Measurements from ENCODE around the gene MED6. TPM values are rescaled to one million over a fixed set of nuclear protein-coding genes. Genes with fewer than 3 reads are reported as not detected.

MED6 gene
- total and polyA plus RNA-seq, 9 of the 15 experiments (the other 6 are each of a cell fraction or from before 2014, with no cell fraction given) = 16.9 to 52.0 (median 30.4) TPM

DNA sequence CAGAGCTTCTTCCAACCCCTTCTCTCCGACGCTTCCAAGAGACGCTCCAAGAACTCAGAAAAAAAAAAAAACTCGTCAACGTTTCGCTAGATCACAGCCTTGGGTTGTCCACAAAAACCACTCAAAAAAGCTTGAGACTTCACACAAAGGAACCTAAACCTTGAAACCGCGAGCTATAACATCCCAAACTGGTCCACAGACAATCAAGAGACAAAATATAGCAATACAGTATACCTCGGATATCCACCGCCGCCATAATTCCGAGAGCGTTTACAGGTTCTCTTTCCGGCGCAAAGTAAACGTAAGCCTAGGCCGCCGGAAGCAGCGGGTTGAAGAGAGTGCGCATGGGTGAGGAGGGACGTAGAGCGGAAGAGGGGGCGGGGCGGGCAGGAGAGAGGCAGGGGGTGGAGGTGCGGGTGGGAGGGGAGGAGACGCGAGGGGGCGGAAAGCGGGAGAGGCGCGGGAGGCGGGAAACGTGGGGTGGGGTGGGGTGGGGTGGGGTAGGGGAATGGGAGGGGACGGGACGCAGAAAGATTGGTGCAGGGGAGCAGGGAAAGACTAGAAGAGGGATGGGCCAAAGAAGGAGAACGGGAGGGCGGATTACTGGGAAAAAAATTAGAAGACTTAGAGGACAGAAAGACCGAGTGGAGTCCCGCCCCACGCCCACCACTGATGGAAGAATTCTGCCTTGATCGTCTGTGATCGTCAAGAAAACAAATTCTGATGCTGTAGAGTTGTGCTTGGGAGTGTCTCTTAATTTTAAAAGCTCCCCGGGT, at the start of gene MED6 (continued):
- TF ChIP-seq FOXP1 (CRISPR knock-in tag; IDR thresholded peaks at IDR 0.05) = no peak
- TF ChIP-seq, protein P1, sequence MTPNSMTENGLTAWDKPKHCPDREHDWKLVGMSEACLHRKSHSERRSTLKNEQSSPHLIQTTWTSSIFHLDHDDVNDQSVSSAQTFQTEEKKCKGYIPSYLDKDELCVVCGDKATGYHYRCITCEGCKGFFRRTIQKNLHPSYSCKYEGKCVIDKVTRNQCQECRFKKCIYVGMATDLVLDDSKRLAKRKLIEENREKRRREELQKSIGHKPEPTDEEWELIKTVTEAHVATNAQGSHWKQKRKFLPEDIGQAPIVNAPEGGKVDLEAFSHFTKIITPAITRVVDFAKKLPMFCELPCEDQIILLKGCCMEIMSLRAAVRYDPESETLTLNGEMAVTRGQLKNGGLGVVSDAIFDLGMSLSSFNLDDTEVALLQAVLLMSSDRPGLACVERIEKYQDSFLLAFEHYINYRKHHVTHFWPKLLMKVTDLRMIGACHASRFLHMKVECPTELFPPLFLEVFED (CRISPR knock-in tag; conservative IDR thresholded peaks at IDR 0.05) = no peak
- TF ChIP-seq, protein P2, sequence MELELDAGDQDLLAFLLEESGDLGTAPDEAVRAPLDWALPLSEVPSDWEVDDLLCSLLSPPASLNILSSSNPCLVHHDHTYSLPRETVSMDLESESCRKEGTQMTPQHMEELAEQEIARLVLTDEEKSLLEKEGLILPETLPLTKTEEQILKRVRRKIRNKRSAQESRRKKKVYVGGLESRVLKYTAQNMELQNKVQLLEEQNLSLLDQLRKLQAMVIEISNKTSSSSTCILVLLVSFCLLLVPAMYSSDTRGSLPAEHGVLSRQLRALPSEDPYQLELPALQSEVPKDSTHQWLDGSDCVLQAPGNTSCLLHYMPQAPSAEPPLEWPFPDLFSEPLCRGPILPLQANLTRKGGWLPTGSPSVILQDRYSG (tag; conservative IDR thresholded peaks at IDR 0.05; ENCODE audit: low read depth) = no peak
- TF ChIP-seq, protein P3, sequence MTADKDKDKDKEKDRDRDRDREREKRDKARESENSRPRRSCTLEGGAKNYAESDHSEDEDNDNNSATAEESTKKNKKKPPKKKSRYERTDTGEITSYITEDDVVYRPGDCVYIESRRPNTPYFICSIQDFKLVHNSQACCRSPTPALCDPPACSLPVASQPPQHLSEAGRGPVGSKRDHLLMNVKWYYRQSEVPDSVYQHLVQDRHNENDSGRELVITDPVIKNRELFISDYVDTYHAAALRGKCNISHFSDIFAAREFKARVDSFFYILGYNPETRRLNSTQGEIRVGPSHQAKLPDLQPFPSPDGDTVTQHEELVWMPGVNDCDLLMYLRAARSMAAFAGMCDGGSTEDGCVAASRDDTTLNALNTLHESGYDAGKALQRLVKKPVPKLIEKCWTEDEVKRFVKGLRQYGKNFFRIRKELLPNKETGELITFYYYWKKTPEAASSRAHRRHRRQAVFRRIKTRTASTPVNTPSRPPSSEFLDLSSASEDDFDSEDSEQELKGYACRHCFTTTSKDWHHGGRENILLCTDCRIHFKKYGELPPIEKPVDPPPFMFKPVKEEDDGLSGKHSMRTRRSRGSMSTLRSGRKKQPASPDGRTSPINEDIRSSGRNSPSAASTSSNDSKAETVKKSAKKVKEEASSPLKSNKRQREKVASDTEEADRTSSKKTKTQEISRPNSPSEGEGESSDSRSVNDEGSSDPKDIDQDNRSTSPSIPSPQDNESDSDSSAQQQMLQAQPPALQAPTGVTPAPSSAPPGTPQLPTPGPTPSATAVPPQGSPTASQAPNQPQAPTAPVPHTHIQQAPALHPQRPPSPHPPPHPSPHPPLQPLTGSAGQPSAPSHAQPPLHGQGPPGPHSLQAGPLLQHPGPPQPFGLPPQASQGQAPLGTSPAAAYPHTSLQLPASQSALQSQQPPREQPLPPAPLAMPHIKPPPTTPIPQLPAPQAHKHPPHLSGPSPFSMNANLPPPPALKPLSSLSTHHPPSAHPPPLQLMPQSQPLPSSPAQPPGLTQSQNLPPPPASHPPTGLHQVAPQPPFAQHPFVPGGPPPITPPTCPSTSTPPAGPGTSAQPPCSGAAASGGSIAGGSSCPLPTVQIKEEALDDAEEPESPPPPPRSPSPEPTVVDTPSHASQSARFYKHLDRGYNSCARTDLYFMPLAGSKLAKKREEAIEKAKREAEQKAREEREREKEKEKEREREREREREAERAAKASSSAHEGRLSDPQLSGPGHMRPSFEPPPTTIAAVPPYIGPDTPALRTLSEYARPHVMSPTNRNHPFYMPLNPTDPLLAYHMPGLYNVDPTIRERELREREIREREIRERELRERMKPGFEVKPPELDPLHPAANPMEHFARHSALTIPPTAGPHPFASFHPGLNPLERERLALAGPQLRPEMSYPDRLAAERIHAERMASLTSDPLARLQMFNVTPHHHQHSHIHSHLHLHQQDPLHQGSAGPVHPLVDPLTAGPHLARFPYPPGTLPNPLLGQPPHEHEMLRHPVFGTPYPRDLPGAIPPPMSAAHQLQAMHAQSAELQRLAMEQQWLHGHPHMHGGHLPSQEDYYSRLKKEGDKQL (CRISPR knock-in tag; IDR thresholded peaks at IDR 0.05; ENCODE audit: borderline replicate concordance) = no peak
- TF ChIP-seq TAF15 (IDR thresholded peaks at IDR 0.05; ENCODE audit: low read depth, low read length) = no peak
- TF ChIP-seq, protein P4, sequence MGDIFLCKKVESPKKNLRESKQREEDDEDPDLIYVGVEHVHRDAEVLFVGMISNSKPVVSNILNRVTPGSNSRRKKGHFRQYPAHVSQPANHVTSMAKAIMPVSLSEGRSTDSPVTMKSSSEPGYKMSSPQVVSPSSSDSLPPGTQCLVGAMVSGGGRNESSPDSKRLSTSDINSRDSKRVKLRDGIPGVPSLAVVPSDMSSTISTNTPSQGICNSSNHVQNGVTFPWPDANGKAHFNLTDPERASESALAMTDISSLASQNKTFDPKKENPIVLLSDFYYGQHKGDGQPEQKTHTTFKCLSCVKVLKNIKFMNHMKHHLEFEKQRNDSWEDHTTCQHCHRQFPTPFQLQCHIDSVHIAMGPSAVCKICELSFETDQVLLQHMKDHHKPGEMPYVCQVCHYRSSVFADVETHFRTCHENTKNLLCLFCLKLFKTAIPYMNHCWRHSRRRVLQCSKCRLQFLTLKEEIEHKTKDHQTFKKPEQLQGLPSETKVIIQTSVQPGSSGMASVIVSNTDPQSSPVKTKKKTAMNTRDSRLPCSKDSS (IDR thresholded peaks at IDR 0.05; ENCODE audit: low read depth, partially characterized antibody) = no peak
- TF ChIP-seq NR2C1 (IDR thresholded peaks at IDR 0.05) = no peak
- no peak for TF ChIP-seq NR2C1 (tag; IDR thresholded peaks at IDR 0.05)

All from K562 (cell line).